ENCODE data around the gene DCAF11. TPM values are rescaled to one million over a fixed set of nuclear protein-coding genes. Genes with fewer than 3 reads are reported as not detected.

The DCAF11 gene
- total and polyA plus RNA-seq, 2 of the 13 experiments (the other 11 are each of a cell fraction or from before 2014, with no cell fraction given), result 150 to 257 TPM

GRCh38 chr14:24114532-24115421 lies at the start of gene DCAF11, which contains the start of gene NRL (continued):
- TF ChIP-seq, protein P1, sequence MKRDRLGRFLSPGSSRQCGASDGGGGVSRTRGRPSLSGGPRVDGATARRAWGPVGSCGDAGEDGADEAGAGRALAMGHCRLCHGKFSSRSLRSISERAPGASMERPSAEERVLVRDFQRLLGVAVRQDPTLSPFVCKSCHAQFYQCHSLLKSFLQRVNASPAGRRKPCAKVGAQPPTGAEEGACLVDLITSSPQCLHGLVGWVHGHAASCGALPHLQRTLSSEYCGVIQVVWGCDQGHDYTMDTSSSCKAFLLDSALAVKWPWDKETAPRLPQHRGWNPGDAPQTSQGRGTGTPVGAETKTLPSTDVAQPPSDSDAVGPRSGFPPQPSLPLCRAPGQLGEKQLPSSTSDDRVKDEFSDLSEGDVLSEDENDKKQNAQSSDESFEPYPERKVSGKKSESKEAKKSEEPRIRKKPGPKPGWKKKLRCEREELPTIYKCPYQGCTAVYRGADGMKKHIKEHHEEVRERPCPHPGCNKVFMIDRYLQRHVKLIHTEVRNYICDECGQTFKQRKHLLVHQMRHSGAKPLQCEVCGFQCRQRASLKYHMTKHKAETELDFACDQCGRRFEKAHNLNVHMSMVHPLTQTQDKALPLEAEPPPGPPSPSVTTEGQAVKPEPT (CRISPR knock-in tag; IDR thresholded peaks at IDR 0.05; ENCODE audit: low read depth), result peak; percentile 55
- TF ChIP-seq U2AF1 (optimal IDR thresholded peaks at IDR 0.05; ENCODE audit: low read depth, low read length) (peak; percentile 64), ZNF326 (CRISPR knock-in tag; IDR thresholded peaks at IDR 0.05; ENCODE audit: borderline replicate concordance) (peak; percentile 81; the same call in 1 of the 2 replicates), MEIS2 (CRISPR knock-in tag; IDR thresholded peaks at IDR 0.05) (peak; percentile 100), PHF5A (CRISPR knock-in tag; IDR thresholded peaks at IDR 0.05; ENCODE audit: low read depth, unreplicated experiment) (no peak), POLR2AphosphoS5 (IDR thresholded peaks at IDR 0.05; ENCODE audit: low read depth, low read length) (peak; percentile 92), HNRNPL (IDR thresholded peaks at IDR 0.05; ENCODE audit: low read depth, low read length) (0 out of 2 replicates have a peak, but pooled peaks have one; percentile 15), MLLT10 (CRISPR knock-in tag; IDR thresholded peaks at IDR 0.05) (no peak), EZH2 (conservative IDR thresholded peaks at IDR 0.05; ENCODE audit: low read depth, low read length) (no peak), SNRNP70 (IDR thresholded peaks at IDR 0.05; ENCODE audit: low read depth, low read length) (no peak), TRAFD1 (CRISPR knock-in tag; IDR thresholded peaks at IDR 0.05; ENCODE audit: borderline replicate concordance) (peak; percentile 90; the same call in 1 of the 2 replicates)
- TF ChIP-seq, protein P2, sequence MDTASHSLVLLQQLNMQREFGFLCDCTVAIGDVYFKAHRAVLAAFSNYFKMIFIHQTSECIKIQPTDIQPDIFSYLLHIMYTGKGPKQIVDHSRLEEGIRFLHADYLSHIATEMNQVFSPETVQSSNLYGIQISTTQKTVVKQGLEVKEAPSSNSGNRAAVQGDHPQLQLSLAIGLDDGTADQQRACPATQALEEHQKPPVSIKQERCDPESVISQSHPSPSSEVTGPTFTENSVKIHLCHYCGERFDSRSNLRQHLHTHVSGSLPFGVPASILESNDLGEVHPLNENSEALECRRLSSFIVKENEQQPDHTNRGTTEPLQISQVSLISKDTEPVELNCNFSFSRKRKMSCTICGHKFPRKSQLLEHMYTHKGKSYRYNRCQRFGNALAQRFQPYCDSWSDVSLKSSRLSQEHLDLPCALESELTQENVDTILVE (CRISPR knock-in tag; IDR thresholded peaks at IDR 0.05), result peak; percentile 76; the same call in 1 of the 2 replicates
- TF ChIP-seq, protein P3, sequence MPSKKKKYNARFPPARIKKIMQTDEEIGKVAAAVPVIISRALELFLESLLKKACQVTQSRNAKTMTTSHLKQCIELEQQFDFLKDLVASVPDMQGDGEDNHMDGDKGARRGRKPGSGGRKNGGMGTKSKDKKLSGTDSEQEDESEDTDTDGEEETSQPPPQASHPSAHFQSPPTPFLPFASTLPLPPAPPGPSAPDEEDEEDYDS (CRISPR knock-in tag; IDR thresholded peaks at IDR 0.05), result peak; percentile 89
- TF ChIP-seq, protein P4, sequence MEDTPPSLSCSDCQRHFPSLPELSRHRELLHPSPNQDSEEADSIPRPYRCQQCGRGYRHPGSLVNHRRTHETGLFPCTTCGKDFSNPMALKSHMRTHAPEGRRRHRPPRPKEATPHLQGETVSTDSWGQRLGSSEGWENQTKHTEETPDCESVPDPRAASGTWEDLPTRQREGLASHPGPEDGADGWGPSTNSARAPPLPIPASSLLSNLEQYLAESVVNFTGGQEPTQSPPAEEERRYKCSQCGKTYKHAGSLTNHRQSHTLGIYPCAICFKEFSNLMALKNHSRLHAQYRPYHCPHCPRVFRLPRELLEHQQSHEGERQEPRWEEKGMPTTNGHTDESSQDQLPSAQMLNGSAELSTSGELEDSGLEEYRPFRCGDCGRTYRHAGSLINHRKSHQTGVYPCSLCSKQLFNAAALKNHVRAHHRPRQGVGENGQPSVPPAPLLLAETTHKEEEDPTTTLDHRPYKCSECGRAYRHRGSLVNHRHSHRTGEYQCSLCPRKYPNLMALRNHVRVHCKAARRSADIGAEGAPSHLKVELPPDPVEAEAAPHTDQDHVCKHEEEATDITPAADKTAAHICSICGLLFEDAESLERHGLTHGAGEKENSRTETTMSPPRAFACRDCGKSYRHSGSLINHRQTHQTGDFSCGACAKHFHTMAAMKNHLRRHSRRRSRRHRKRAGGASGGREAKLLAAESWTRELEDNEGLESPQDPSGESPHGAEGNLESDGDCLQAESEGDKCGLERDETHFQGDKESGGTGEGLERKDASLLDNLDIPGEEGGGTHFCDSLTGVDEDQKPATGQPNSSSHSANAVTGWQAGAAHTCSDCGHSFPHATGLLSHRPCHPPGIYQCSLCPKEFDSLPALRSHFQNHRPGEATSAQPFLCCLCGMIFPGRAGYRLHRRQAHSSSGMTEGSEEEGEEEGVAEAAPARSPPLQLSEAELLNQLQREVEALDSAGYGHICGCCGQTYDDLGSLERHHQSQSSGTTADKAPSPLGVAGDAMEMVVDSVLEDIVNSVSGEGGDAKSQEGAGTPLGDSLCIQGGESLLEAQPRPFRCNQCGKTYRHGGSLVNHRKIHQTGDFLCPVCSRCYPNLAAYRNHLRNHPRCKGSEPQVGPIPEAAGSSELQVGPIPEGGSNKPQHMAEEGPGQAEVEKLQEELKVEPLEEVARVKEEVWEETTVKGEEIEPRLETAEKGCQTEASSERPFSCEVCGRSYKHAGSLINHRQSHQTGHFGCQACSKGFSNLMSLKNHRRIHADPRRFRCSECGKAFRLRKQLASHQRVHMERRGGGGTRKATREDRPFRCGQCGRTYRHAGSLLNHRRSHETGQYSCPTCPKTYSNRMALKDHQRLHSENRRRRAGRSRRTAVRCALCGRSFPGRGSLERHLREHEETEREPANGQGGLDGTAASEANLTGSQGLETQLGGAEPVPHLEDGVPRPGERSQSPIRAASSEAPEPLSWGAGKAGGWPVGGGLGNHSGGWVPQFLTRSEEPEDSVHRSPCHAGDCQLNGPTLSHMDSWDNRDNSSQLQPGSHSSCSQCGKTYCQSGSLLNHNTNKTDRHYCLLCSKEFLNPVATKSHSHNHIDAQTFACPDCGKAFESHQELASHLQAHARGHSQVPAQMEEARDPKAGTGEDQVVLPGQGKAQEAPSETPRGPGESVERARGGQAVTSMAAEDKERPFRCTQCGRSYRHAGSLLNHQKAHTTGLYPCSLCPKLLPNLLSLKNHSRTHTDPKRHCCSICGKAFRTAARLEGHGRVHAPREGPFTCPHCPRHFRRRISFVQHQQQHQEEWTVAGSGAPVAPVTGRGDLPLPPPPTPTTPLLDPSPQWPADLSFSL (CRISPR knock-in tag; IDR thresholded peaks at IDR 0.05), result no peak
